ENCODE measurements around the gene RBM47.
A peak's percentile ranks its signal among the peaks of the same experiment; 100 is the strongest.

RBM47 gene

DNA sequence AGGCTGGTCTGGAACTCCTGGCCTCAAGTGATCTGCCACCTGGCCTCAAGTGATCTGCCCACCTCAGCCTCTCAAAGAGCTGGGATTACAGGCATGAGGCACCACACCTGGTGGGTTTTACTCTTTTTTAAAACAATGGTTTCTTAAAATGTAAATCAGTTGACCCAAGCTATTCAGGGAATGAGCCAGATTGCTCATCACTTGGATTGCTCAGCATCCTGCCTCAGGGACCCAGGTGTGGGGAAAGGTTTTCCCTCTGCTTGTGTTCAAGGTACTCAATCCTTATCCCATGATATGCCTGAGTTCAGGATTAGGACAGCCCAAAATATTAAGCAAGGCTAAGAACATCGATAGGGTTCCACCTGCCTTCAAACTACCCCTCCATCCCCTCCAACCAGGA lies 227.1 kb downstream of the RBM47 start:
- DNase-seq (ENCODE audit: extremely low read depth, low read depth) = no peak
- H3K4me3 ChIP-seq (replicated peaks; ENCODE audit: low read depth, low read length) = no peak overlapping the region
- TF ChIP-seq CTCF (IDR thresholded peaks at IDR 0.05; ENCODE audit: low read depth, low read length, missing control alignments) = no peak

DNA sequence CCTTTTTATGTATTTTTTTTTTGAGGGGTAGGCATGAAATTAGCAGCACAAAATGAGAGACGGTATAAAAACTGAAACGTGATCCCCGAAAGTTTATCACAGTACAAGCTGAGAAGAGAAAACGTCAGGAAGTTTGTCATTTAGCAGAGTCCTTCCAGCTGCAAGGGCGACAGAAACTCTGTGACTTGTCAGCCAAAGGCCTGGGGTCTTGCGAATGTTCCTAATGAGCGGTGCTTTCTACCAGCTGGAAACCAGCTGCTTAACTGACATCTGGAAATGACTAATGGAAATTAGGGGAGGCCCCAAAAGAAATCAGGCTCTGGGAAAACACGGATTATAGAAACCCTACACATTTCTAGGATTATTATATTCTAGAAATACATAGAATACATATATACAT lies 228.0 kb downstream of the RBM47 start:
- DNase-seq (ENCODE audit: extremely low read depth, low read depth) = peak; percentile 20
- no peak overlapping the region for H3K4me3 ChIP-seq (replicated peaks; ENCODE audit: low read depth, low read length)
- no peak for TF ChIP-seq CTCF (IDR thresholded peaks at IDR 0.05; ENCODE audit: low read depth, low read length, missing control alignments)

DNA sequence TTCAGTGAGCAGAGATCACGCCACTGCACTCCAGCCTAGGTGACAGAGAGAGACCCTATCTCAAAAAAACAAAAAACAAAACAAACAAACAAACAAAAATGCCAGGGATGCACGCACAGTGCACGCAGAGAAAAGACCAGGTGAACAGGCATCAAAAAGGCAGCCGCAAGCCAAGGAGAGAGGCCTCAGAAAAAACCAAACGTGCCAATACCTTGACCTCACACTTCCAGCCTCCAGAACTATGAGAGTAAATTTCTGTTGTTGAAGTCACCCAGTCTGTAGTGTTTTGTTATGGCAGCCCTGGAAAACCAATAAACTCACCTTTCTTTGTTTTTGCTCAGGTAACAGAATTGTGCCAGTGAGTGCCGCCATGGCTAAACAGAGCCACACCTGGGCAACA lies 228.6 kb downstream of the RBM47 start:
- no peak for DNase-seq (ENCODE audit: extremely low read depth, low read depth)
- H3K4me3 ChIP-seq (replicated peaks; ENCODE audit: low read depth, low read length) = no peak overlapping the region
- TF ChIP-seq CTCF (IDR thresholded peaks at IDR 0.05; ENCODE audit: low read depth, low read length, missing control alignments) = no peak

DNA sequence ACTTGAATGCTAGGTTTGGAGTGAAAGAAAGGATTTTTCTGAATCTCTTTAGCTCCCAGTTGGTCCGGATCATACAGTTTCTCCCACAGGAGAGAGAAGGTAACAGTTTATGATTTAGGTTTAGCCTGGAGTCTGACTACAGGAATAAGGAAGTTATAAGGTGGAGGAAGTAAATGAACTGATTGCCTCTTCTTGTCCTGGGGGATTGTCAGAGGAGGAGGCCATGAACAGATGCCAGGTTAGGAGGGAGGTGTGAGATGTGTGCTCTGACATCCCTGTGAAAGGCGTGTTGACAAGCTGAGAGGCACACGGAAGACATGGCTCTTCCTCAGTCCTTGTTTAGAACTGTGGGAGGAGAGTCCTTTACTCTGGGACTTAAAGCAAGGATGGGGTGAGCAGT lies 230.1 kb downstream of the RBM47 start:
- TF ChIP-seq CTCF (IDR thresholded peaks at IDR 0.05; ENCODE audit: low read depth, low read length, missing control alignments) = no peak
- no peak for DNase-seq (ENCODE audit: extremely low read depth, low read depth)
- H3K4me3 ChIP-seq (replicated peaks; ENCODE audit: low read depth, low read length) = no peak overlapping the region

- no peak for DNase-seq (ENCODE audit: extremely low read depth, low read depth)
- no peak overlapping the region for H3K4me3 ChIP-seq (replicated peaks; ENCODE audit: low read depth, low read length)
- TF ChIP-seq CTCF (IDR thresholded peaks at IDR 0.05; ENCODE audit: low read depth, low read length, missing control alignments) = no peak
These were observed 233.5 kb downstream of the RBM47 start for GRCh38 chr4:40395908-40396793.

- DNase-seq (ENCODE audit: extremely low read depth, low read depth) = no peak
- H3K4me3 ChIP-seq (replicated peaks; ENCODE audit: low read depth, low read length) = no peak overlapping the region
- no peak for TF ChIP-seq CTCF (IDR thresholded peaks at IDR 0.05; ENCODE audit: low read depth, low read length, missing control alignments)
These were observed 234.3 kb downstream of the RBM47 start for GRCh38 chr4:40395166-40395900.

Data from HFF-Myc (cell line).